SK-N-MC (cell line): ENCODE results near the gene STIL.

Experiments used
- EZH2 ChIP-seq: fragments of 200-600 bp; sonication (generic); IDR thresholded peaks from one replicate; pipeline ENCODE4 v1.6.1; 2017; ENCODE audit warnings: antibody characterized with exemption
- POLR2AphosphoS5 ChIP-seq: IDR thresholded peaks from 2 replicates; pipeline ENCODE4 v1.6.1; 2012; ENCODE audit warnings: mild to moderate bottlenecking, low read depth, low read length, borderline replicate concordance

GRCh38 chr1:47241114-47242113, 72.5 kb downstream of the STIL start:
- no peak for TF ChIP-seq POLR2AphosphoS5
- TF ChIP-seq EZH2 = no peak
